ENCODE data around the gene PROM2.

The PROM2 gene

DNA sequence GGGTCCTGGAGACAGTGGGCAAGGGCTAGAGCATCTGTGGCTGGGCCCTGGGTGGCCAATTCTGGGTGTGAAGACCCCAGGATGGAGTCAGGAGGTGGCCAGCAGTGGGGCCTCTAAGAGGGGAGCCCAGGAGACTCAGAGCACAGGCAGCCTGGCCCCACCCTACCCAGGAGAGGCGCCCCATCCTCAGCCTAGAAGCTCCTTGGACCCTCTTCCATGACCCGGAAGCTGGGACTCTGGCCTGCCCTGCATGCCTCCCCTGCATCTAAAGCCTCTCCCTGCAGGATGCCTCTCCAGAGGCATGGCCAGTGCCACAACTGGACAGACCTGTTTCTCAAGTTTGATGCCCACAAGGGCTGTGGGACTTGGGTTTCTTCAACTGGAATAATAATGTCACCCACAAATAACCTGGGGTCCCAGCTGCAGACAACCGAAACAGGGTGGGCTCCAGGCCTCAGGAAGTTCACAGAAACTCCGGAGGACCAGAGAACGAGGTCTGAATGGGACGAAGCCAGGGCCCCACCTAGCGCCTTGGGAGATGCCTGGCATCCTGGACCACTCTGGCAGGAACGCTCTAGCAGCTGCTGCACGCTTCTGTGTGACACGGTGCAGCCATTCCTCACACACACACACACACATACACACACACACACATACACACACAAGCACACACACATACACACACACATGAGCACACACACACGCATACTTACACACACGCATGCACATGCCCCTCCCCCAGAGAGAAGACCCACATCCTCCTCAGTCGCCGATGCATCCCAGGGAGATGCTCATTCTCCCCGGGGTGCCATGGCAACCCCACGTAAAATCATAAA lies 39.3 kb downstream of the PROM2 start:
- H3K4me3 ChIP-seq: no peak overlapping the region
- DNase-seq: no peak
- H3K27me3 ChIP-seq: no peaks in the 10 kb centered on the region
- no peaks in the 10 kb centered on the region for H3K9me3 ChIP-seq
- intact Hi-C loops (cut with DNase I; ENCODE audit: low total_unique reads): loop anchor here (10.0 kb wide), 1 partner anchor 119 kb away; no protein-coding TSS in a partner anchor
- TF ChIP-seq, protein P1, sequence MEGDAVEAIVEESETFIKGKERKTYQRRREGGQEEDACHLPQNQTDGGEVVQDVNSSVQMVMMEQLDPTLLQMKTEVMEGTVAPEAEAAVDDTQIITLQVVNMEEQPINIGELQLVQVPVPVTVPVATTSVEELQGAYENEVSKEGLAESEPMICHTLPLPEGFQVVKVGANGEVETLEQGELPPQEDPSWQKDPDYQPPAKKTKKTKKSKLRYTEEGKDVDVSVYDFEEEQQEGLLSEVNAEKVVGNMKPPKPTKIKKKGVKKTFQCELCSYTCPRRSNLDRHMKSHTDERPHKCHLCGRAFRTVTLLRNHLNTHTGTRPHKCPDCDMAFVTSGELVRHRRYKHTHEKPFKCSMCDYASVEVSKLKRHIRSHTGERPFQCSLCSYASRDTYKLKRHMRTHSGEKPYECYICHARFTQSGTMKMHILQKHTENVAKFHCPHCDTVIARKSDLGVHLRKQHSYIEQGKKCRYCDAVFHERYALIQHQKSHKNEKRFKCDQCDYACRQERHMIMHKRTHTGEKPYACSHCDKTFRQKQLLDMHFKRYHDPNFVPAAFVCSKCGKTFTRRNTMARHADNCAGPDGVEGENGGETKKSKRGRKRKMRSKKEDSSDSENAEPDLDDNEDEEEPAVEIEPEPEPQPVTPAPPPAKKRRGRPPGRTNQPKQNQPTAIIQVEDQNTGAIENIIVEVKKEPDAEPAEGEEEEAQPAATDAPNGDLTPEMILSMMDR (IDR thresholded peaks at IDR 0.05): no peak
- peaks cover 0 to 24% (median 4%) of the 10 kb centered on the region in 4 donors for H3K4me1 ChIP-seq
- no peak overlapping the region for H3K27ac ChIP-seq
- no peaks in the 10 kb centered on the region for H3K36me3 ChIP-seq

DNA sequence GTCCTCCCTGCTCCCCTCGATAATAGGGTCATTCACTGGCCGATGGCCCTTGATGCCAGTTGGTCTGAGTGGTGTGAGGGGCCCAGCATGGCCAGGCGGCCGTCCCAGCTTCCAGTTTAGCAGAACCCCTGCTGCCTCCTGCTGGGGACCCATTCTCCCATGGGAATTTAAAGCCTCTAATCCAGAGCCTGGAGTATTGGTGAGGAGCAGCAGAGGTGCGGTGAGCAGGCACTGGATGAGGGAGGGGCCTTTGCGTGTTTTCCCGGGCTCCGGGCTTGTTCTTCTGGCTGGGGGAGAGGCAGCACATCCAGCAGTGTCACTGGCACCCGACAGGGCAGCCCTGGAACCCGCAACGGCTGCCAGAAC lies 40.3 kb downstream of the PROM2 start:
- TF ChIP-seq, protein P1 (IDR thresholded peaks at IDR 0.05): no peak
- H3K27me3 ChIP-seq: no peaks in the 10 kb centered on the region
- H3K9me3 ChIP-seq: no peaks in the 10 kb centered on the region
- no peaks in the 10 kb centered on the region for H3K36me3 ChIP-seq
- peaks cover 0 to 24% (median 4%) of the 10 kb centered on the region in 4 donors for H3K4me1 ChIP-seq
- DNase-seq: no peak
- intact Hi-C loops (cut with DNase I; ENCODE audit: low total_unique reads): loop anchor here (10.0 kb wide), 1 partner anchor 120 kb away; no protein-coding TSS in a partner anchor
- no peak overlapping the region for H3K4me3 ChIP-seq
- H3K27ac ChIP-seq: no peak overlapping the region

DNA sequence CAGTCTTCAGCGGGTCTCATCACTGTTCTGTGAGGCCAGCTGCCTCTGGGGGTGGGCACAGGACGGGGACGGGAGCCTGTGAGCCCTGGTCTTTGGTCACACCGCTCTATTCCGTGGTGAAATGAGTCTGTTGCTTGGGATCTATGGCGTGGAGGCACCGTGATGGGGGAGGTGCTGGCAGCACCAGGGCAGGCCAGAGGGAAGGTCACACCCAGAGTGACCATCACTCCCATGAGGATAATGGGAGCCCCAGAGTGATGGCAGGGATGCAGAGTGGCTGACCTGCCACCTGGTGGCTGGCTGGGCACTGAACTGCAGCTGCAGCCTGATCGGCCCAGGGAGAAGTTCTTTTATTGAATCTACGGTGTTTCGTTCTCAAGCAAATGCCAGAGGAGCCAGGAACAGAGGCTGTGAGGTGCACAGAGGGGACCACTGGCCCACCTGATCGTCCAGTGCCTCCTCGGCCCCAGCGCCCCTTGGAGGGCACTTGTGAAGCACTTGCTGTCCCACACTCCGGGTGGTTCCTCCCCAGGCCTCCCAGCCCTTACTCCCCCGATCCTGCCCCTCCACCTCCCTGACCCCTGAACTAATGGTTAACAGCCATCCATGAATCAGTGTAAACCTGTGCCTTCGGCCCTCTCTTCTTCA lies 40.8 kb downstream of the PROM2 start:
- intact Hi-C loops (cut with DNase I; ENCODE audit: low total_unique reads): loop anchor here (10.0 kb wide), 1 partner anchor 120 kb away; no protein-coding TSS in a partner anchor
- Histone ChIP-seq H3K27me3 (no peaks in the 10 kb centered on the region), H3K4me1 (peaks cover 0 to 24% (median 4%) of the 10 kb centered on the region in 4 donors), H3K27ac (no peak overlapping the region), H3K36me3 (no peaks in the 10 kb centered on the region), H3K4me3 (no peak overlapping the region), H3K9me3 (no peaks in the 10 kb centered on the region)
- DNase-seq: no peak
- TF ChIP-seq, protein P1 (IDR thresholded peaks at IDR 0.05): peak; percentile 26 to 35

DNA sequence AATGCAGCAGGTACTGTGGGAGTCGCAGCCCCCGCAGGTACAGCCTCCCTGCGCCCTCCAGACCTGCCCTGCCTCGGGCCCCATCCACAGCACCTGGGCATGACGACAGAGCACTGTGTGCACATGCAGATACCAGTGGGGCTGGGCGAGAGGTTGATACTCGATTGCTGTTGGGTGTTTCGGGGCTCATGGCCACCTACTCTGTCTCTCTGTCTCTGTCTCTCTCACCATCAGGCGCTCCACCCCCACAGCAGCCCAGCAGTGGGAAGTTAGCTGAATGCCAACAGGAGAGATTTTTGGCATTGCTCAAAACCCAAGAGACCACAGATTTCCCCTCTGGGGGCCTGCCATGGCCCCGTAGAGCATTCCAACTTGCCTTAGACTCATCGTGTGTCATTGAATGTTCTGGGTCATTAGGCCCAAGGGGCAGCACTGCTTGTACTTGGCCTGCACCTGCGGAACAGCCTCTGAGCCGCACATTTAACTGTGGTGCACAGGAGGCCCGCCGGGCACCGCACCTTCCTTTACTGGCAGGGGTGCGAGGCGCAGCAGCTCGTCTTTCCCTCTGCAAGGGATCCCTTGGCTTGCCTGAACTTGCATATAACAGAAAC lies 41.7 kb downstream of the PROM2 start:
- no peak for DNase-seq
- no peak overlapping the region for H3K4me3 ChIP-seq

More for the DNA sequence above, 41.7 kb downstream of the PROM2 start:
- Histone ChIP-seq H3K27ac (no peak overlapping the region), H3K9me3 (no peaks in the 10 kb centered on the region), H3K4me1 (peaks cover 0 to 24% (median 4%) of the 10 kb centered on the region in 4 donors), H3K36me3 (no peaks in the 10 kb centered on the region), H3K27me3 (no peaks in the 10 kb centered on the region)
- intact Hi-C loops (cut with DNase I; ENCODE audit: low total_unique reads): loop anchor here (10.0 kb wide), 1 partner anchor 121 kb away; no protein-coding TSS in a partner anchor
- TF ChIP-seq, protein P1 (IDR thresholded peaks at IDR 0.05): no peak
